Daoy (cell line): ENCODE data around the gene ASIC4. TPM values are rescaled to one million over a fixed set of nuclear protein-coding genes. Genes with fewer than 3 reads are reported as not detected.

Experiments used
- DNase-seq: peaks from one replicate; pipeline ENCODE4 v3.0.0-alpha.2; 2015; ENCODE audit warnings: low read depth
- total RNA-seq: library from RNA; depleted of rRNA; stranded (reverse); fragments of >200 nt; shearing (Covaris generic); gene quantifications from 2 replicates; pipeline ENCODE4 v1.2.3, GENCODE V29; 2014

ASIC4 gene
- total RNA-seq, 1 experiment from 2014 or later = not detected

DNA sequence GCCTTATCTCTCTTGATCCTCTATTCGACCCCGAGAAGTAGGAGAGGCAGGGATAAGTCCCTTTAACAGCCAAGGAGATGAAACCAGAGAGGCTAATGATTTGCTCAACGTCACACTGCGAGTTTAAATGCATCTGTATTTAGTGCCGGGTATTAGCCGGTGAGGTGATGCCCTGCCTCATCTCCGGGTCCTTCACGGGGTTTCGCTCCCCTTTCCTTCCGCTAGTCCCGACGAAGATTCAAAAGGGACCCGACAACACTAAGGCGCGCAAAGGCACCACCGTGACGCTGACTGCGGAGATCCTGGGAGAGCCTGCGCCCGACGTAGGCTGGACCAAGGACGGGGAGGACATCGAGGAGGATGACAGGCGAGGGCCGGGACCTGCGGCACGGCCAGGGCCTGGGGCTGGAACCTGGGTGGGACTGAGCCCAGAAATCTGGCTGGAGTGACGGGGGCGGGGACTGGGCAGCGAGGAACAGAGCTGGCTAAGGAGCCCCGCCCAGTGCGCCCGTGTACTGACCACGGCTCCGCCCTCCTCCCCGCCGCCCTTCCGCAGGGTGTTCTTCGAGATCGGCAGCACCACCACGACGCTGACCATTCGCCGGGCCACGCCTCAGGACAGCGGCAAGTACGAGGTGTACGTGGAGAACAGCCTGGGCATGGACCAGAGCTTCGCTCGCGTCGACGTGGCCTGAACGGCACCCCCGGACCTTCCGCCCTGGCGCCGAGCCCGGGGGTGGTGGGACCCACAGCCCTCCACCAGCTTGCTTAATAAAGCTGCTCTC, 16.6 kb upstream of the ASIC4 start:
- peak; percentile 75 for DNase-seq

DNA sequence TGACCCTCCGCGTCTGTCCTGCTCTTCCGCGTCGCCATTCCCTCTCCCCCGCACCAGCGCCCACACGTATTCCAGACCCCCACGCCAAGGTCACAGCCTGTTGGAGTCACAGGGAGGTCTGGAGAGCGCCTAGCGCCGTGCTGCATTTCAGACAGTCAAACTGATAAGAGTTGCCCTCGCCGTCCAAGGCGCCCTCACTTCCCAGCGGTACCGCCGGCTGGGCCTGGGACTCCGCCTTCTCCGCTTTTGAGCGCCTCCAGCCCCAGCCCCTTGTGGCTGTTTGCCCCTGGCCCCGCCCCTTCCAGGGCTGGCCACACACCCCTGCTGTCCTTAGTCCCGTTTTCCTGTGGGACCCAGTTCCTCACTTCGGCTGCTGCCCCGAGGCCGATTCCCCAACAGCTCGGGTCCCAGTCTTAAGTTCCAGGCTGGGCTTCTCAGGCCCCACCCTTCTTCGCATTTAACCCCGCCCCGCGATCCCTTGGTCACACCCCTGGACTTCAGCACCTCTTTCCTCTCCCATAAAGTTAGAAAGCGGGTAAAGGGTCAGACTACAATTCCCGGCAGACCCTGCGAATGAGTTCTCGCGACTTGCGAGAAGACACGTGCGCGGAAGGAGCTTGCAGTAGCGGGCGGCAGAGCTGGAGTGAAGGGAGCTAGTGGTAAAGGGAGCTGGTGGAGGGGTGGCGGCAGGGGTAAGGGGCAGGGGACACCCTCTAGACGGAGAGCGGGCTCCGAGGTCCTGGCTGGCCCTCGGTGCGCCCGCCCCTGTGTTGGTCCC, 15.8 kb upstream of the ASIC4 start, which contains the start of gene GMPPA:
TSS of gene GMPPA (plus strand) at position 612 of the 778 bp plus-strand sequence. CDS start 1,085 bp downstream, outside the sequence.
- peak; percentile 97 for DNase-seq

DNA sequence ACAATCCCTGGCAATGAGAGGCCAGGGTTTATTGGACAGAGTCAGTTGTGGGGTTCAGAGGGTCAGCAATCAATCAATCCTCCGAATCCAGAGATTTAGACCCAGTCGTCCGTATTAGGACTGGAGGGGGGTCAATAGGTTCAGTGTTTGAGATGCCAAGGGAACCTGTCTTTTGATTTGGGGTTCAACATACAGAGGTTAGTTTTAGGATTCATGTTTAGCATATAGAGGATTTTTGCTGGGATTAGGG, 15.3 kb upstream of the ASIC4 start:
- DNase-seq = no peak

GRCh38 chr2:219499555-219499954, 14.7 kb upstream of the ASIC4 start:
- DNase-seq = no peak

DNA sequence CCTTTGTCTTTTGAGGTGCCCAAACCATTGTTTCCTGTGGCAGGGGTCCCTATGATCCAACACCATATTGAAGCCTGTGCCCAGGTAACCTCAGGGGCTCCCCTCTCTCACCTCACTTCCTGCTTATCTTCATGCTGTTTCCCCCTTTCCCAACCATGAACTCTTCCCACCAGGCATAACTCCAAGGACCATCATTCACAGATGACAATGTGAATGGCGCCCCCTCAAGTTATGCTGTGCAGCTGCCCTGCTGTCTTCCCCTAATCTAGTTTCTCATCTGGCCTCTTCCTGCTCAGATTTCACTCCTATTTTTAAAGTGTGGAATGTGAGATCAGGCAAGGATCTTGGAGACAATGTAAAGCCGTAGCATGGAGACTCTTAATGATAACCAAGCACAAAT, 14.1 kb upstream of the ASIC4 start:
- no peak for DNase-seq

- DNase-seq = no peak
Observed at GRCh38 chr2:219501849-219502248, 12.4 kb upstream of the ASIC4 start.

GRCh38 chr2:219502618-219503017, 11.7 kb upstream of the ASIC4 start:
- DNase-seq = no peak

GRCh38 chr2:219505585-219505984, 8.7 kb upstream of the ASIC4 start:
- DNase-seq = no peak

DNA sequence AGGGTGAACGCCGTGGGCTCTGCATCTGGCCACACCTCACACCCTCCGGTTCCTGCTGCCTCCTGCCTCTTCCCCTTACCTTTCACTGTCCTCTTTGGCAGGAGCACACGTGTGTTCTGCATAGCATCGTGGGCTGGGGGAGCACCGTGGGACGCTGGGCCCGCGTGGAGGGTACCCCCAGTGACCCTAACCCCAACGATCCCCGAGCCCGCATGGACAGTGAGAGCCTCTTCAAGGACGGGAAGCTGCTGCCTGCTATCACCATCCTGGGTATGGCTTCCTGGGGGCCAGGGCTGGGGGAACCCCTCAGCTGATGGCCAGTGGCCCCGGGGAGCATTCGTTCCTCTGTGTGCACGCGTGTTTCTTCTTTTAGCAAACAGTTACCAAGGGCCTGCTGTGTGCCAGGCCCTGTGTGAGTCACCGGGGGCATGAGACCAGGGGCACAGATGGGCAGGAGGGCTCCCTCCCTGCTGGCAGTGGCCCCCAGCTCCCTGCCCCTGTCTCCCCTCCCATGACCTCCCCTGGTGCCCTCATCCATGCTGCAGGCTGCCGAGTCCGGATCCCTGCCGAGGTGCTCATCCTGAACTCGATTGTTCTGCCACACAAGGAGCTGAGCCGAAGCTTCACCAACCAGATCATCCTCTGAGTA, 8.0 kb upstream of the ASIC4 start:
- DNase-seq = no peak

- DNase-seq = no peak
Observed at GRCh38 chr2:219506802-219507526, 7.3 kb upstream of the ASIC4 start.

DNA sequence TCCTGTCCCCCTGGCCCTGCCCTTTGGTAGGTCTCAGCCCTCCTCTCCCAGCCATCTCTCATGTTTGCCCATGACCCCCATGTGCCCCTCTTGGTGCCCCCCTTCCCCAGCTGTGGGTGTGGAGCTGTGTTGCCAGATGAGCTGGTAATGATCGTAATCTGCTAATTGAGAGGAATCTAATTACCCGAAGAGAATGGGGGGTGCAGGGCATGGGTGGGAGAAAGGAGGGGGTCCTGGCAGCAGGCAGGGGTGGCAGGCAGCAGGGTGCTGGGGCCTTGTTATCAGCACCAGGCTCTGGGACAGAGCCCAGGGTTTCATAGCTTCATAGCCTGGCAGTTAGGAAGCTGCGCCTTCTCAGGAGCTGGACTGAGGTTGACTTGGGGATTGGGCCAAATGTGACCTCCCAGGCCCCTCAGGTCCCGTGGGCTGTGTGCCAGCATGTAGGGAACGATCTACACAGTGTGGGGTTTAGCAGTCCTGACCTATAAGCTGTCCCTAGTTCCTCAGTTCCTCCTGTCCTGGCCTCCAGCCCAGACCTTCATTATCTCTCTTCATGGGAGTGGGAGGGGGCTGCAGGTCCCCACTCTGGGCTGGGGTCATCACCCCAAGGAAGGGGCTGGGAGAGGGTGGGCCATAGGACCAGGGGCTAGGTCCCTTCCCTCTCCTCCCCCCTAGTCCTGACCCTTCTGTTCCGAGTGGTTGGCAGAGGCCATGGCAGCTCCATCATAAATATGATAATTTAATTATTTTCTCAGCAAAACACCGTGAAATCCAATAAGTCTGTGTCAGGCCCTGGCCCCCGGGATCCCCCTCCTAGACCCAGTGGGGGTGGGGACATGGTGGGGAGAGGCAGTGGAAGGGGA, 6.5 kb upstream of the ASIC4 start:
- no peak for DNase-seq

DNA sequence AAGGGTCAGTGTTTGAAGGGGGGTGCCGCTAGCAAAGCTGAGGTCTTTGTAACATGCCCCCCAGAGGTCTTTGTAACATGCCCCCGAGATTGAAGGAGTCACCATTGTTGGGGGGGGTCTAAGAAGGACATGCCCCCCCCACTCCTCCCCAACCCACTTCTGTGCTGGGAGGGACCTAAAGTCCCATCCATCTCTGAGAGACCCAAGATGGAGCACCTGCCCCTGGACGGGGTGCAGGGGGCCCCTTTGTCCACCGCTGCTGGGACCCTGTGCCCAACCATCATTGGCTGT, 5.9 kb upstream of the ASIC4 start:
- no peak for DNase-seq

DNA sequence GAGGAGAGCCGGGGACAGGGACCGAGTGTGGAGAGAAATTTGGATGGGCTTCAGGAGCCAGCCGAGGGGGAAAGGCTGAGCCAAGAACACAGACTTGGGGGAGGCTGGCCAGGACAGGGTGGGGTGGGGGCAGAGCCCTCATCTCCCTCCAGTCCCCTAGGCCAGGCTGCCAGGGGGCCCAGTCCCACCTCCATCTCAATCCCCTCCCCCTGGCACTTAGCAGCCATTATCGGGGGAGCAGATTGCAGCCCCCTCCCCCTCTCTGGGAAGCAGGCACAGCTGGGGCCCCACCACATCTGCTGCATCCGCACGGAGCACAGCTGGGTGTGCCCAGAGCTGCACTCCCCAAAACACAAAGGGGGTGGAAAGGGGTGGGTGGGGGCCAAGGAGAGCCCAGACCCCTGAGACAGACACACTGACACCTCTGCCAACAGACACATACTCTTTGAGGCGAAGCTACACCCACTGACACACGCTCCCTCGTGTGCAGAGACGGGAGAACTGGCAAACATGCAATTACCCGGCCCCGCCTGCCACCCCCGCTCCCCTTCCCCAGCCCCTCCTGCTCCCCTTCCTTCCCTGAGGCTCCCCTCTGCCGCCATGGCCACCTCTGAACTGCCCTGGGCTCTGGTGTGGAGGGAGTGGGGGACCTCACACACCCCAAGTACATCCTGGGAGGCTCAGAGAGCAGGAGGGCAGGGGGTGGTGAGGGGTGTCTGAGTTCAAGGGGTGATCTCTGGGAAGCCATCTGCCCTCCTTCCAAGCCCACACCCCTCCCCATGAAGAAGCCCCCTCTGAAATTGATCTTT, 5.1 kb upstream of the ASIC4 start:
- no peak for DNase-seq

- peak; percentile 67 for DNase-seq
Observed at GRCh38 chr2:219509780-219510511, 4.3 kb upstream of the ASIC4 start.

GRCh38 chr2:219510512-219511135, 3.7 kb upstream of the ASIC4 start:
- no peak for DNase-seq

- DNase-seq = no peak
Observed at GRCh38 chr2:219511547-219512325, 2.5 kb upstream of the ASIC4 start.

- no peak for DNase-seq
Observed at GRCh38 chr2:219512524-219513216, 1.6 kb upstream of the ASIC4 start.

DNA sequence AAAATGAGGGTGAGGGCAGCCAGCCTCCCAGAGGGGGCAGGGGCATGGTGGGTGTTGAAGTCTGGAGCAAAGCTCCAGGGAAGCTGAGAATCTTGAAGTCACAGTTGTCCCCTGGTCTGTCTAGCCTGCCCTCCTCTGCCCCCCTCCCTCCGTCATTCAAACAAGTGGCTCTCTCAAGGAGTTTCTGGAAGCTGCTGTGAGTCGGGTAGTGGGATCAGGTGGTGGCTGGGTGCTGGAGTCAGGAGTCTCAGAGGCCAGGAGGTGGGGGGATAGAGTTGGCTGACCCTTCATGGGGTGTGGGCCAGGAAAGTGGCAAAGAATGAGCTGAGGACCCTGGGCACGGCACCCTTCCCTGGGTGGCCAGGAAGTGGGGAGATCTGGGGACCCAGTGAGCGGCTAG, 495 bp upstream of the ASIC4 start:
- DNase-seq = no peak
